Subcutaneous adipose tissue (tissue), 4 donors: Measurements from ENCODE around the gene SLC6A7. TPM values are rescaled to one million over a fixed set of nuclear protein-coding genes. Genes with fewer than 3 reads are reported as not detected.

Experiments used
- CTCF ChIP-seq: fragments of 450-650 bp; IDR thresholded peaks from one replicate; pipeline ENCODE4 v1.5.1; 2016; ENCODE audit warnings: low read depth, mild to moderate bottlenecking, control low read depth, antibody characterized with exemption, moderate library complexity
- total RNA-seq, 4 donors: library from RNA; depleted of rRNA; stranded (reverse); fragments of >200 nt; gene quantifications; one replicate each; pipeline ENCODE4 v1.1.0, GENCODE V29; 2016

Gene SLC6A7
- total RNA-seq, 4 donors from 2014 or later = 0.17 TPM; not detected in 3

- TF ChIP-seq CTCF = no peak
Observed at GRCh38 chr5:150208187-150209098, 18.6 kb downstream of the SLC6A7 start.

GRCh38 chr5:150209099-150209635 is 19.3 kb downstream of the SLC6A7 start:
- no peak for TF ChIP-seq CTCF

GRCh38 chr5:150210644-150211043 is 20.8 kb downstream of the SLC6A7 start:
- TF ChIP-seq CTCF = no peak

GRCh38 chr5:150211156-150212030 is 21.5 kb downstream of the SLC6A7 start:
- TF ChIP-seq CTCF = no peak

- TF ChIP-seq CTCF = no peak
Observed at GRCh38 chr5:150213530-150213929, 23.7 kb downstream of the SLC6A7 start.

GRCh38 chr5:150214289-150214688 is 24.4 kb downstream of the SLC6A7 start:
- TF ChIP-seq CTCF = no peak
